22Rv1 (cell line): Measurements from ENCODE around the gene TBC1D3B.
"Not testable (repeated sequence)": the region's sequence is repeated elsewhere in the genome, so short reads cannot be mapped to it uniquely, and the experiment has no call there.

ENCODE experiments used
- H3K27ac ChIP-seq: fragments of 450-650 bp; 2 replicates; pipeline ENCODE4 v1.5.1; 2017
- CTCF ChIP-seq: fragments of 450-650 bp; IDR thresholded peaks from 2 replicates; pipeline ENCODE4 v1.5.1; 2017; ENCODE audit warnings: mild to moderate bottlenecking
- ZFX ChIP-seq: fragments of 450-650 bp; IDR thresholded peaks from 2 replicates; pipeline ENCODE4 v1.6.1; 2017; ENCODE audit warnings: antibody characterized with exemption, borderline replicate concordance

The TBC1D3B gene

DNA sequence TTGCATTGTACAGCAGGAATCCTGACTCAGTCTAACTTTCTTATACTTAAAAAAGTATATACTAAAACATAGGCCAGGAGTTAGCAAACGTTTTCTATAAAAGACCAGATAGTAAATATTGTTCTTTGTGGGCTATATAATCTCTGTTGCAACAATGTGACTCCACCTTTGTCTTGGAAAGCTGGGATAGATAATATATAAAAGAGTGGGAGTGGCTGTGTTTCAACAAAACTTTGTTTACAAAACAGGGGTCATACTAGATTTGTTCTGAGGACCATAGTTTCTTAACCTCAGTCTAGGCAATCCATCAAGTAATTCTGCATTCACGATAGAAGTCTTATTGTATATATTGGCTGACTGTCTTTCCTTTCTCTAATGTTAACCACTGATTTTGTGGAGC is 9.0 kb upstream of the TBC1D3B start:
- TF ChIP-seq CTCF (no peak), ZFX (no peak)
- H3K27ac ChIP-seq = no peak overlapping the region

- H3K27ac ChIP-seq = no peak overlapping the region
- TF ChIP-seq CTCF = no peak
- no peak for TF ChIP-seq ZFX
Observed at GRCh38 chr17:36184023-36184765, 7.8 kb upstream of the TBC1D3B start.

GRCh38 chr17:36183001-36183971 is 6.8 kb upstream of the TBC1D3B start:
- no peak overlapping the region for H3K27ac ChIP-seq
- TF ChIP-seq ZFX = no peak
- TF ChIP-seq CTCF = no peak

DNA sequence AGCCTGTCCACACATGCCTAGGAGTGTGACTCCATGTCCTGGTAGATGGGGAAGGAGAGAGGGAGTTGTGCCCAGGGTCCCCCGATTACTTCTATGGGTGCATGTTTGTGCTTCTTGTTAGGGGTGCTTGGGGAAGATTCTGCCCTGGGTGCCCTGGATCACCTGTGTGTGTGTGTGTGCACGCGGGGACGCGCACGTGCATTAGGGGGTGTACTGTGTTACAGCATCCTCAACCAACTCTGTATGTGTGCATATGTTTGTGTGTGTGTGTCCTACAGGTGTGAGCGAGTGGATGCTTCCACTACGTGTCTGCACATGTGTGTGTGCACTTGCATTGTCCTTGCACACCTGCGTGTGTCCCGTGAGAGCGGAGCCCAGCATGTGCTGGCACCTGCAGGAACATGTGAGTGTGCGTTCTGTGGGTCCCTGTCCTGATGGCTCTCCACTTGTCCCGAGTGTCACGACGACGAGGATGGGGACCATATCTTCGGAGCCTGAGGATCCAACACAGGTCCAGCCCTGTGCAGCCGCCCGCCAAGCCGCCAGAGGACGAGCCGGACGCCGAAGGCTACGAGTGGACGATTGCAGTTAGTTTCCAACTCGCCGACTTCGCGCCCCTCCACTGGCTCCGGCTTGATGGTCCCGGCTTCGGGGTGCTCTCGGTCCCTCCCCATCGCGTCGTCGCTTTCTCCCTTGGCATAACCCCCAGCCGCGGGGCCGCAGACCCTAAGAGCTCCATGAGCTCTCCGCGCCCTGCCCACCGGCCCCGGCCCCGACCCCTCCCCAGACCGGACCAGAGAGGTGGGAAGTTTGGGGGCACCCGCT is 6.0 kb upstream of the TBC1D3B start:
- H3K27ac ChIP-seq = no peak overlapping the region
- TF ChIP-seq CTCF = no peak
- TF ChIP-seq ZFX = no peak

- H3K27ac ChIP-seq = not testable (repeated sequence)
Observed at GRCh38 chr17:36181446-36182175, 5.2 kb upstream of the TBC1D3B start.

DNA sequence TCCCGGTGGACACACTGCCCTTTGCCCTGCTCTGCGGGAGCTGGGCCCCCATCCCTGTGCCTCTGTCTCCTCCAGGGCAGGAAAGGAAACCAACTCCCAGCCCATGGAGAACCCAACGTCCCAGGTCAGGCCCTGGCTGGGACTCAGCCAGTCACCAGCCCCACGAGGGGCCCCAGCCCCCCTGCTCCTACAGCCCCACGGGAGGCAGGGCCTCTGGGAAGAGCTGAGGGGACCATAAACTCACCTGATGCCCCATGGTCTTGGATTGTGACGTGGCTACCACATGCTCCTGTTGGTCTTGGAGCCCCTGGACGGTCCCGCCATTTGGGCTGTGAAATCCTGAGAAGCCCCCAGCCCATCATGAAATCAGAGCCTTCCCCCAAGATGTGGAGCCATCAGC is 7.6 kb downstream of the TBC1D3B start:
- H3K27ac ChIP-seq = not testable (repeated sequence)

- H3K27ac ChIP-seq = no peak overlapping the region
- no peak for TF ChIP-seq ZFX
- TF ChIP-seq CTCF = no peak
Observed at GRCh38 chr17:36153895-36154610, 22.4 kb downstream of the TBC1D3B start.
